Kidney (tissue), 14 donors: Measurements from ENCODE around the gene ERVW-1. TPM values are rescaled to one million over a fixed set of nuclear protein-coding genes. Genes with fewer than 3 reads are reported as not detected.
"Not testable (repeated sequence)": the region's sequence is repeated elsewhere in the genome, so short reads cannot be mapped to it uniquely, and the experiment has no call there.

Experiments used
- DNase-seq, 5 donors: peaks; one replicate each; pipeline ENCODE4 v3.0.0-alpha.2; 2013 to 2020
- FAIRE-seq: peaks from 2 replicates; lab custom pipeline; 2012; peaks lifted over from hg19 to GRCh38; lab: Jason Lieb, UNC
- H3K27ac ChIP-seq, 2 donors: one replicate each; pipeline ENCODE4 v1.7.0; 2013; ENCODE audit warnings: low read depth in 2 of 2, low read length in 2 of 2, inconsistent platforms in 1 of 2
- H3K27me3 ChIP-seq: one replicate; pipeline ENCODE4 v1.7.1; 2013; ENCODE audit warnings: low read length, inconsistent platforms; ENCODE audit not compliant: control insufficient read depth, insufficient read depth
- H3K36me3 ChIP-seq, 3 donors: one replicate each; pipeline versions ENCODE4 v1.7.0 to v1.7.1; 2013; ENCODE audit warnings: low read length in 3 of 3, control low read depth in 1 of 3, inconsistent platforms in 1 of 3; ENCODE audit not compliant: insufficient read depth in 3 of 3, control insufficient read depth in 2 of 3
- H3K4me1 ChIP-seq, 3 donors: one replicate each; pipeline versions ENCODE4 v1.7.0 to v1.7.1; 2013; ENCODE audit warnings: low read length in 3 of 3, inconsistent platforms in 1 of 3, low read depth in 1 of 3; ENCODE audit not compliant: control insufficient read depth in 2 of 3, insufficient read depth in 2 of 3
- H3K4me3 ChIP-seq, 3 donors: one replicate each; pipeline versions ENCODE4 v1.7.0 to v1.8.1; 2013; ENCODE audit warnings: low read length in 3 of 3, control low read depth in 1 of 3, inconsistent platforms in 1 of 3
- H3K9ac ChIP-seq, 3 donors: one replicate each; pipeline versions ENCODE4 v1.7.0 to v1.7.1; 2013; ENCODE audit warnings: low read length in 3 of 3, control low read depth in 1 of 3, inconsistent platforms in 1 of 3
- H3K9me3 ChIP-seq, 3 donors: one replicate each; pipeline versions ENCODE4 v1.7.0 to v1.7.1; 2013; ENCODE audit warnings: low read length in 3 of 3, control low read depth in 1 of 3, inconsistent platforms in 1 of 3; ENCODE audit not compliant: control insufficient read depth in 2 of 3, insufficient read depth in 1 of 3
- CTCF ChIP-seq: IDR thresholded peaks from 3 replicates; pipeline ENCODE4 v1.5.1; 2012; ENCODE audit warnings: mild to moderate bottlenecking, moderate library complexity, borderline replicate concordance; ENCODE audit not compliant: insufficient read depth; ENCODE audit errors: extremely low read depth
- intact Hi-C: fragments of 100-400 bp; cut with DNase I; formaldehyde crosslinking; loops from one replicate; pipeline ENCODE4 v1.11.1; 2022
- polyA plus RNA-seq: library from polyadenylated mRNA; stranded (reverse); fragments of 350-450 nt; fragmentation: Illumina TruSeq; extraction: RNeasy Lipid Tissue Mini Kit (QIAGEN cat#74804); gene quantifications from one replicate; pipeline ENCODE4 v1.2.3, GENCODE V29; 2014; ENCODE audit warnings: low read depth, low replicate concordance; ENCODE audit not compliant: insufficient read depth
- total RNA-seq: library from RNA; stranded (reverse); fragmentation: NEBNext Ultra II Directional; extraction: Animal tissue kit (Norgen Biotek cat#: 25700); gene quantifications from one replicate; pipeline ENCODE4 v1.2.1, GENCODE V29; 2021
- donor health status: control.
- donor health status: control.
- donor health status: control.
- donor health status: control.
- donor health status: control.
- donor health status: DM: yes; HTN: yes; CAD: no.
- donor health status: Normal renal cell carcinoma (clear cell type).

The ERVW-1 gene
- total and polyA plus RNA-seq, 2 donors from 2014 or later = not detected

- no peak overlapping the region for H3K4me3 ChIP-seq
- no peaks in the 10 kb centered on the region for H3K27me3 ChIP-seq
- H3K9me3 ChIP-seq = no peaks in the 10 kb centered on the region
- H3K27ac ChIP-seq = no peak overlapping the region
- no peaks in the 10 kb centered on the region for H3K4me1 ChIP-seq
- DNase-seq = no peak
- intact Hi-C loops = no loop called here
- no peaks in the 10 kb centered on the region for H3K36me3 ChIP-seq
- no peak for TF ChIP-seq CTCF
- no peak for FAIRE-seq
- H3K9ac ChIP-seq = no peak overlapping the region
Observed at GRCh38 chr7:92478711-92479110, 965 bp upstream of the ERVW-1 start.

GRCh38 chr7:92478095-92478494 is 349 bp upstream of the ERVW-1 start:
- intact Hi-C loops = no loop called here
- Histone ChIP-seq H3K27ac (no peak overlapping the region), H3K9ac (no peak overlapping the region), H3K36me3 (no peaks in the 10 kb centered on the region), H3K4me1 (no peaks in the 10 kb centered on the region), H3K27me3 (no peaks in the 10 kb centered on the region), H3K9me3 (no peaks in the 10 kb centered on the region), H3K4me3 (no peak overlapping the region)
- no peak for TF ChIP-seq CTCF
- no peak for FAIRE-seq
- no peak for DNase-seq

GRCh38 chr7:92475851-92476590 is 1.7 kb downstream of the ERVW-1 start:
- H3K4me1 ChIP-seq, H3K9ac ChIP-seq, H3K36me3 ChIP-seq, H3K9me3 ChIP-seq, DNase-seq, H3K27ac ChIP-seq, intact Hi-C loops, H3K4me3 ChIP-seq, H3K27me3 ChIP-seq, FAIRE-seq: not testable (repeated sequence)

- H3K9me3 ChIP-seq, H3K4me3 ChIP-seq, H3K4me1 ChIP-seq, H3K27ac ChIP-seq, H3K27me3 ChIP-seq, intact Hi-C loops, DNase-seq, H3K9ac ChIP-seq, H3K36me3 ChIP-seq, FAIRE-seq: not testable (repeated sequence)
Observed at GRCh38 chr7:92475261-92475770, 2.4 kb downstream of the ERVW-1 start.

- H3K27me3 ChIP-seq, H3K27ac ChIP-seq, H3K36me3 ChIP-seq, intact Hi-C loops, H3K4me3 ChIP-seq, H3K9me3 ChIP-seq, FAIRE-seq, H3K9ac ChIP-seq, H3K4me1 ChIP-seq, DNase-seq: not testable (repeated sequence)
Observed at GRCh38 chr7:92473989-92474388, 3.8 kb downstream of the ERVW-1 start.

GRCh38 chr7:92468589-92468988 is 9.2 kb downstream of the ERVW-1 start:
- intact Hi-C loops, H3K9me3 ChIP-seq, H3K4me1 ChIP-seq, FAIRE-seq, H3K27me3 ChIP-seq, DNase-seq, H3K36me3 ChIP-seq, H3K4me3 ChIP-seq, H3K27ac ChIP-seq, H3K9ac ChIP-seq: not testable (repeated sequence)
